AG09309 (cell line): Measurements from ENCODE around the gene MBP.
A peak's percentile ranks its signal among the peaks of the same experiment; 100 is the strongest.

Source experiments
- DNase-seq: peaks from one replicate; pipeline ENCODE4 v3.0.0-alpha.2; 2010; ENCODE audit warnings: low read depth
- H3K4me3 ChIP-seq: 2 replicates; pipeline ENCODE4 v1.5.1; 2011; ENCODE audit warnings: mild to moderate bottlenecking, low read depth, low read length, moderate library complexity; ENCODE audit not compliant: control insufficient read depth
- TF ChIP-seq, protein P1 (sequence below): IDR thresholded peaks from 2 replicates; pipeline ENCODE4 v1.5.1; 2011; ENCODE audit warnings: mild to moderate bottlenecking, low read depth, low read length, inconsistent platforms; ENCODE audit not compliant: insufficient read depth, control insufficient read depth; ENCODE audit errors: missing control alignments

Gene MBP

DNA sequence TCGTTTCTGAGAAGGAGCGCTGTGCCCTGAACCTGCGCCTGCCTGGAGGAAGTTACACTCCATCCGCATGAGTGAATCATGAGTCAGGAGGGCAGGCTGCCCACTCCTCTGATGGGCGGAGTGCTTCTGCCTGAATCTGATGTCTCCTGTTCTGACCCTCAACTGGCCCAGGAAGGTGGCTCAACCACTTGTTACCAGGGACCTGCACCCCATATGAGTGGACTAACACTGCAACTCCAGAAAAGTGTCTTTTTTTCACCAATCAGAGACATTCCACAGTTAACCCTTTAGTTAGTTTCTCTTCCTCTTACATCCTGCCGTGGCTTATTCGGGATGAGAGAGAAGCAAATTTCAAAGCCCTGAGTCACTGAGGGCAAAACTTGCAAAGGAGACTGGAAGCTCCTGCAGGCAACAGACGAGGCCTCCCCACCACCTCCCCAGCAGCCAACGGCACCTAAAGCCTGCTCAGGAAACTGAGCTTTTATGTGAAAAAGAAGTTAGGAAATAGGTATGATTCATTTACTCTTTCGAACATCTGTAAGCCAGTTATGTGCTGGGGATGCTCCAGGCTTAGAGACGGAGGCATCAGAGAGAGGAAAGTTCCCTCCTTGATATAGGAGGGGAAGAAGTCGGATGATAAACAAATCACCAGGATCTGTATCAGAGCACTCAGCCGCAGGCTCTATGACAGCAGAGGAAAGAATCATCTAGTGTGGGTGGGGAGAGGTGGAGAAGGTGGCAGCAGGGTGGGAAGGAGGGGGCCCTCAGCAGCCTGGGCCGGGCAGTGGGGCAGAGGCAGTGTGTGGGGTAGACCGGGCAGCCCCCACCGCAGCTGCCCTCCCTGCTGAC is 30.9 kb downstream of the MBP start:
- peak overlapping the region; percentile 29 for H3K4me3 ChIP-seq
- TF ChIP-seq, protein P1, sequence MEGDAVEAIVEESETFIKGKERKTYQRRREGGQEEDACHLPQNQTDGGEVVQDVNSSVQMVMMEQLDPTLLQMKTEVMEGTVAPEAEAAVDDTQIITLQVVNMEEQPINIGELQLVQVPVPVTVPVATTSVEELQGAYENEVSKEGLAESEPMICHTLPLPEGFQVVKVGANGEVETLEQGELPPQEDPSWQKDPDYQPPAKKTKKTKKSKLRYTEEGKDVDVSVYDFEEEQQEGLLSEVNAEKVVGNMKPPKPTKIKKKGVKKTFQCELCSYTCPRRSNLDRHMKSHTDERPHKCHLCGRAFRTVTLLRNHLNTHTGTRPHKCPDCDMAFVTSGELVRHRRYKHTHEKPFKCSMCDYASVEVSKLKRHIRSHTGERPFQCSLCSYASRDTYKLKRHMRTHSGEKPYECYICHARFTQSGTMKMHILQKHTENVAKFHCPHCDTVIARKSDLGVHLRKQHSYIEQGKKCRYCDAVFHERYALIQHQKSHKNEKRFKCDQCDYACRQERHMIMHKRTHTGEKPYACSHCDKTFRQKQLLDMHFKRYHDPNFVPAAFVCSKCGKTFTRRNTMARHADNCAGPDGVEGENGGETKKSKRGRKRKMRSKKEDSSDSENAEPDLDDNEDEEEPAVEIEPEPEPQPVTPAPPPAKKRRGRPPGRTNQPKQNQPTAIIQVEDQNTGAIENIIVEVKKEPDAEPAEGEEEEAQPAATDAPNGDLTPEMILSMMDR = no peak
- peak; percentile 91 for DNase-seq

DNA sequence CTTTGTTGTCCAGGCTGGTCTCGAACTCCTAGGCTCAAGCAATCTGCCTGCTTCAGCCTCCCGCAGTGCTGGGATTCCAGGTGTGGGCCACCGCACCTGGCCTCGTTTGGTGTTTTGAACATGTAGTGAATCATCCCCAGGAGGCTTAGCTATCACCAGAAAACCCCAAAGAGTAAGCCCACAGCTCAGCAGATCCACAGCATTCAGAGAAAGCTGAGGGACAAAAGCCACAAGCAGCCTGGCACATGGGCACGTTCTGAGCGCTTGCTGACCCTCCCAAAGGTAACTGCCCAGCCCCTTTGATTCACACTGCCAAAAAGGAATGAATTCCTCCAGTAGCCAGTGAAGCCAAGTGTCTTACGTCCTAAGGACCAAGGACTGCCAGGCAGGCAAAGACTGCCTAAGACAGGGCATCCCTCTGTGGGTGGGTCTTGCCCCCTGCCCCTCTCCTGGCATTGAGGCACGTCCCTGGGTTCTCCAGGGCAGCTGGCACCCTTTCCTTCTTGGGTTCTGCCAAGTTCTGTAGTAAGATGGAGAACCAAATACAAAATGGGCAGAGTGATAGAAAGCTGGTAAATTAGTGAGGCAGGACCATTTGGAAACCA is 31.7 kb downstream of the MBP start:
- no peak overlapping the region for H3K4me3 ChIP-seq
- TF ChIP-seq, protein P1 = no peak
- no peak for DNase-seq

DNA sequence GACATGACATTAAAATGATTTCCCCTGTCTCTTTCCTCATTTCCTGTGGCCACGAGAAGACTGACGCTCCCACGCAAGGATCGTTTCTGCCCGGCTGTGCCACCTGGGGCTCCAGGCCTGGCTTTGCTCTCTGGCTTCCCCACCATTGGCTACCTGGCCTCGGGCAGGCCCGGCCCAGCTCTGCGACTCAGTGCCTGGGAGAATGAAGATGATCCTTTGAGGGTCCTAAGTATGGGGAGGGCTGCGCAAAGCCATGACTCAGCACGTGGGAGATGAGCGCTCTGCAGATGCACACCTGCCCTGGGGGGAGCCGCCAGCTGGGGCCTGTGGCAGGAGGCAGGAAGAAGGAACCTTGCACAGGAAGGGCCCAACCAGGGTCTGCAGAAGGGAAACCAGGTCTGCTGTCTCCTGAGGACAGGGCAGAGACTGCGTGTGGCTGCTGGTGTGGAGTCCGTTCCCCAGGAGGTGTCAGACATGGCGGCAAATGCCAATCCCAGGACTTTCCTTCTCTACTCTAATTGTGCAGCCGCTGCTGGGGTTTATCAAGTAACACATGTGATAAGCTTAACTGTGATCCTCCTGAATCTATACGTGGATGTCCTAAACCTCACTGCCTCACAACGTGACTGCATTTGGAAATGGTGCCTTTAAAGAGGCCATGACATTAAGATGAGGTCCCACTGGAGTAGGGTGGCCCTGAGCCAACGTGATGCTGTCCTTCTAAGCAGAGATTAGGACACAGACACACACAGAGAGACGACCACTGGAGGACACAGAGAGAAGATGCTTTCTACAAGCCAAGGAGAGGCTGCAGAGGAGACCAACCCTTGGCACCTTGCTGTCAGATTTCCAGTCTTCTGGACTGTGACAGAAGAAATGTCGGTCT is 32.9 kb downstream of the MBP start:
- H3K4me3 ChIP-seq = no peak overlapping the region
- TF ChIP-seq, protein P1 = no peak
- no peak for DNase-seq

DNA sequence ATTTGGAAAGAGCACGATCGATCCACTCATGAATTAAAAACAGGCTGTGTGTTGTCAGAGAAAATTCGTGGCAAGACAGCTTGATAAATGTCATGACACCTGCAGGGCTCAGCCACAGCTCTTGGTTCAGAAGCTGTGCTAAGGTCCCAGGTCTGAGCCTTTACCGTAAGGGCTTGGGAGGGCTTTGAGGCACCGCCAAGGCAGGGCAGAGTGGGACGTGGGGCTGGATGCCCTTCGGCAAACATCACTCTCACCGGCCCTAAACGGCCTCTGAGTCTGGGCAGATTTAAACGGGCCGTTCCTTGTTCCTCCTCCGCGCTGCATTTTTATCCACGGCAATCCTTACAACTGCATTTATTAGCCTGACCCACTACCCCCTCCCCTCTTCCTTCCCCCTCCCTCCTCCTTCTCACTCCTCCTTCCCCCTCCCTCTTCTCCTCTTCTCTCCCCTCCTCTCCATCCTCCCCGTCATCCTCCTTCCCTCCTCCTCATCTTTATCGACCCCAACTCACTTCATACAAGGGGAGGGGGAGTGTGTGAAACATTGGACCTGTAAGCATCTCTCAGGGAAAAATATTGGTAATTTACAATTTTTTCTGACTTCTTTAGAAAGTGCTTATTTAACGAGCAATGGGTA is 33.9 kb downstream of the MBP start:
- H3K4me3 ChIP-seq = no peak overlapping the region
- DNase-seq = no peak
- TF ChIP-seq, protein P1 = no peak

DNA sequence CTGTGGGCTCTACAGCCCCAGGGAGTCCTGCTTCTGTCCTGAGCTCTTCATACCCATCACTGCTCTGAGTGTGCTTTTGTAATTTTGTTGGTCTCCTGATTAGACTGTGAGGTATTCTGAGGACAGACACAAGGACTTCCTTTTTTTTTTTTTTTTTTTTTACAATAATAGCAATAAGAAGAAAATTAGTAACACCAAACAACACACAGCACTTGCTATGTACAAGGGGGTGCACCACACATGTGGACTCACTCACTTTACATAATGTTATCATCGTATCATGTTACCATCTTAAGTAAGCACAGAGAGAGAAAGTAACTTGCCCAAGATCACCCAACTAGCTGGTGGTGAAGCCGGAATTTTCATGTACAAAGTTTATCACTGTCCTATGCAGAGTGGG is 34.6 kb downstream of the MBP start:
- H3K4me3 ChIP-seq = no peak overlapping the region
- no peak for DNase-seq
- TF ChIP-seq, protein P1 = no peak

DNA sequence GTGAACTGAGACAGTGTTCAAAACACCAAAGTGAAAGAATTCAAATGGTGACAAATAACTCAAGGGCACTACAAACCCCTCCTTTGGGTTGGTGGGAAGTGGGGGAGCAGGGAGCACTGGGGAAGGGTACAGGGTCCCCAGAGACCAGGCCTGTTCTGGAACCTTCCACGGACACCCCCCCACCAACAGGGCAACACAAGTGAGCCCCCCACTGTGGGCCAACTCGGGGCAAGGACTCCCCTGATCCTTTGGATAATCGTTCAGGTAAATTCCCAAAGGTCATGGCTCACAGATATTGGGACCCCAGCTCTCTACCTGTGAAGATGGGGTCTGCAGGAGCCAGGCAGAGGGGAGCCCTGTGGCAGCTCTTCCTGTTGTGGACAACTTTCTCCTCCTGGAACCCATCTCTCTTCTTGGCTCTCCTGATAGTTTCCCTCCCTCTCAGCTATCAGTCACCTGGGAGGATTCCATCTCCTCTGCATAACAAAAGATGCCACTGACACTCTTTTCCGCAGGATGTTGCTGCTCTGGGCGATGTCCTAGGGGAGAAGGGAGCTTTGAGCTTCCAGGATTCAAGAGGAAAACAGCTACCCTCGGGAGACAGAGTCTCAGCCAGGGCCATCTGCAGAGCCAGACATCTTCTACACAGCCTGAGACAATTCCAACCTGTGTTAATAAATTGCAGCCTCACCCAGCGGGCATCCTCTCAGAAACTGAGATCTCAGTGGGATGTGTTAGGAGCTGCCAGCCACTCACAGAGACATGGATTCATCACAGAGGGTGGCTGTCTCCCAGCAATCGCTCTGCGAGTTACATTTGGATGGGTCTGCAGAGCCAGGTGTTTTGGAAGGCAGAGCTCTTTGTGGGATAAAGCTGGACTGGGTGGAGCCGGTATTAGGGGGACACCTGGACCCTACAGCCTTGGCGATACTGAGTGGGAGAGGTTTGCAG is 35.4 kb downstream of the MBP start:
- TF ChIP-seq, protein P1 = no peak
- no peak for DNase-seq
- H3K4me3 ChIP-seq = no peak overlapping the region
